UCSD-AML1 (cell line): ENCODE measurements around the gene ARFGAP3.
"Not testable (repeated sequence)": the region's sequence is repeated elsewhere in the genome, so short reads cannot be mapped to it uniquely, and the experiment has no call there.

Source experiments
- DNase-seq: peaks from one replicate; lab custom pipeline; 2025; ENCODE audit not compliant: unreplicated experiment; lab: John Stamatoyannopoulos, UW

The ARFGAP3 gene

GRCh38 chr22:42770941-42771647, 86.0 kb downstream of the ARFGAP3 start:
- no peak for DNase-seq

- DNase-seq: no peak
These were observed 86.7 kb downstream of the ARFGAP3 start for GRCh38 chr22:42770448-42770726.

- DNase-seq: no peak
These were observed 87.3 kb downstream of the ARFGAP3 start for GRCh38 chr22:42769574-42770447.

GRCh38 chr22:42769238-42769573, 87.9 kb downstream of the ARFGAP3 start:
- no peak for DNase-seq

GRCh38 chr22:42768385-42769035, 88.6 kb downstream of the ARFGAP3 start:
- no peak for DNase-seq

GRCh38 chr22:42766860-42767259, 90.2 kb downstream of the ARFGAP3 start:
- no peak for DNase-seq

- DNase-seq: no peak
These were observed 92.1 kb downstream of the ARFGAP3 start for GRCh38 chr22:42764895-42765363.

- no peak for DNase-seq
These were observed 93.0 kb downstream of the ARFGAP3 start for GRCh38 chr22:42763965-42764480.

GRCh38 chr22:42760806-42761565, 96.1 kb downstream of the ARFGAP3 start:
- no peak for DNase-seq

- DNase-seq: no peak
These were observed 98.0 kb downstream of the ARFGAP3 start for GRCh38 chr22:42758931-42759629.

- not testable (repeated sequence) for DNase-seq
These were observed 101.5 kb downstream of the ARFGAP3 start for GRCh38 chr22:42755553-42755952.

- DNase-seq: not testable (repeated sequence)
These were observed 102.0 kb downstream of the ARFGAP3 start for GRCh38 chr22:42755121-42755520.

GRCh38 chr22:42754658-42755057, 102.4 kb downstream of the ARFGAP3 start:
- DNase-seq: peak; percentile 57

- no peak for DNase-seq
These were observed 104.2 kb downstream of the ARFGAP3 start for GRCh38 chr22:42752912-42753311.

GRCh38 chr22:42752230-42752746, 104.8 kb downstream of the ARFGAP3 start:
- no peak for DNase-seq

GRCh38 chr22:42750421-42750820, 106.7 kb downstream of the ARFGAP3 start:
- DNase-seq: not testable (repeated sequence)

- DNase-seq: no peak
These were observed 109.2 kb downstream of the ARFGAP3 start for GRCh38 chr22:42747701-42748513.
